AG10803 (cell line): ENCODE measurements around the gene ARHGEF39.
"Not testable (repeated sequence)": the region's sequence is repeated elsewhere in the genome, so short reads cannot be mapped to it uniquely, and the experiment has no call there.

Source experiments
- DNase-seq: peaks from one replicate; pipeline ENCODE4 v3.0.0; 2010; ENCODE audit warnings: low read depth
- H3K4me3 ChIP-seq: 2 replicates; pipeline ENCODE4 v1.5.1; 2011; ENCODE audit warnings: mild to moderate bottlenecking, low read length, control low read depth
- CTCF ChIP-seq: conservative IDR thresholded peaks from 2 replicates; pipeline ENCODE4 v1.5.1; 2011; ENCODE audit warnings: mild to moderate bottlenecking, low read length, control low read depth, inconsistent platforms

ARHGEF39 gene

GRCh38 chr9:35639631-35640030 lies 25.4 kb downstream of the ARHGEF39 start:
- no peak for DNase-seq
- no peak for TF ChIP-seq CTCF
- H3K4me3 ChIP-seq: no peak overlapping the region

- DNase-seq, H3K4me3 ChIP-seq: not testable (repeated sequence)
Observed at GRCh38 chr9:35639225-35639624, 25.8 kb downstream of the ARHGEF39 start.

GRCh38 chr9:35638751-35639150 lies 26.2 kb downstream of the ARHGEF39 start:
- H3K4me3 ChIP-seq, DNase-seq: not testable (repeated sequence)

- H3K4me3 ChIP-seq, DNase-seq: not testable (repeated sequence)
Observed at GRCh38 chr9:35637427-35637955, 27.5 kb downstream of the ARHGEF39 start.

- not testable (repeated sequence) for DNase-seq, H3K4me3 ChIP-seq
Observed at GRCh38 chr9:35636877-35637246, 28.1 kb downstream of the ARHGEF39 start.

GRCh38 chr9:35636135-35636876 lies 28.7 kb downstream of the ARHGEF39 start:
- no peak for TF ChIP-seq CTCF
- H3K4me3 ChIP-seq: no peak overlapping the region
- DNase-seq: no peak

GRCh38 chr9:35635730-35636129 lies 29.3 kb downstream of the ARHGEF39 start:
- TF ChIP-seq CTCF: no peak
- no peak overlapping the region for H3K4me3 ChIP-seq
- DNase-seq: no peak

GRCh38 chr9:35629597-35629996 lies 35.4 kb downstream of the ARHGEF39 start:
- TF ChIP-seq CTCF: no peak
- DNase-seq: no peak
- H3K4me3 ChIP-seq: no peak overlapping the region

GRCh38 chr9:35628389-35628991 lies 36.5 kb downstream of the ARHGEF39 start:
- no peak for TF ChIP-seq CTCF
- H3K4me3 ChIP-seq: no peak overlapping the region
- no peak for DNase-seq
